H1 (cell line): ENCODE measurements around the gene GNG4. TPM values are rescaled to one million over a fixed set of nuclear protein-coding genes. Genes with fewer than 3 reads are reported as not detected.

Experiments used
- JUN ChIP-seq: IDR thresholded peaks from 2 replicates; pipeline ENCODE4 v1.6.1; 2011; ENCODE audit warnings: low read depth, mild to moderate bottlenecking, improper control_type of control experiment, low read length
- MAFK ChIP-seq: IDR thresholded peaks from 2 replicates; pipeline ENCODE4 v1.6.1; 2012; ENCODE audit warnings: low read depth, mild to moderate bottlenecking, improper control_type of control experiment, low read length
- RNF2 ChIP-seq: fragments of 200-900, 300-1000 bp; sonication (generic); IDR thresholded peaks from 2 replicates; pipeline ENCODE4 v1.7.1; 2016; ENCODE audit warnings: borderline replicate concordance, low read depth, mild to moderate bottlenecking, antibody characterized with exemption, low read length; ENCODE audit not compliant: poor library complexity, severe bottlenecking; ENCODE audit errors: missing control alignments
- SIN3A ChIP-seq, 2 experiments: IDR thresholded peaks in 1 of 2; conservative IDR thresholded peaks in 1 of 2; 2 replicates each; pipeline ENCODE4 v1.6.1; 2011 to 2012; ENCODE audit warnings: low read length in 2 of 2, improper control_type of control experiment in 1 of 2, low read depth in 1 of 2, mild to moderate bottlenecking in 1 of 2
- TAF7 ChIP-seq: optimal IDR thresholded peaks from 2 replicates; pipeline ENCODE3; 2011; ENCODE audit warnings: low read depth, mild to moderate bottlenecking, inconsistent platforms, low read length, moderate library complexity, borderline replicate concordance
- TBP ChIP-seq: IDR thresholded peaks from 2 replicates; pipeline ENCODE4 v1.6.1; 2011; ENCODE audit warnings: low read depth, low read length, improper control_type of control experiment
- TEAD4 ChIP-seq: IDR thresholded peaks from 2 replicates; pipeline ENCODE4 v1.6.1; 2012; ENCODE audit warnings: low read depth, low read length, inconsistent platforms, mixed read lengths
- polyA plus RNA-seq, 7 experiments: library from polyadenylated mRNA; depleted of rRNA in 3 of 7; stranded (reverse) in 5 of 7; unstranded in 2 of 7; fragments of >200 nt in 5 of 7; fragments of 200-250 nt in 2 of 7; gene quantifications; 1 replicate in 5 of 7; 2 replicates in 1 of 7; 4 replicates in 1 of 7; pipeline versions ENCODE4 v1.2.1 to v1.2.3, GENCODE V29; 2011 to 2013; ENCODE audit warnings: missing spikeins in 2 of 7, mixed read lengths in 2 of 7
- total RNA-seq: library from RNA; stranded (reverse); fragmentation: NEBNext Ultra II Directional; extraction: Animal tissue kit (Norgen Biotek cat#: 25700); gene quantifications from 2 replicates; pipeline ENCODE4 v1.2.1, GENCODE V29; 2021

The GNG4 gene
- total and polyA plus RNA-seq, 2 of the 8 experiments (the other 6 are each of a cell fraction or from before 2014, with no cell fraction given): 95.5 to 96.8 TPM

GRCh38 chr1:235532360-235532759, 117.2 kb downstream of the GNG4 start (continued):
- no peak for TF ChIP-seq RNF2
- TF ChIP-seq TBP: no peak
- no peak for TF ChIP-seq TEAD4
- no peak for TF ChIP-seq JUN
- no peak for TF ChIP-seq SIN3A (conservative IDR thresholded peaks at IDR 0.05 in 1 of 2, IDR thresholded peaks at IDR 0.05 in 1 of 2; ENCODE audit: low read depth in 1 of 2, low read length in 2 of 2)
- no peak for TF ChIP-seq MAFK
- TF ChIP-seq TAF7: no peak
